PC-3 (cell line): Measurements from ENCODE around the gene DCAF8. TPM values are rescaled to one million over a fixed set of nuclear protein-coding genes. Genes with fewer than 3 reads are reported as not detected.

Experiments
- ATAC-seq: fragments of 200-7000 bp; cut with Tn5 transposase; 2 replicates; pipeline ENCODE4 v1.9.1; 2020; ENCODE audit warnings: mild to moderate bottlenecking, moderate library complexity
- BruUV-seq: library from RNA; stranded (reverse); fragments of 400-500 nt; replicated peaks from 2 replicates; lab custom pipeline; 2021; lab: Mats Ljungman, UMichigan
- CTCF ChIA-PET: fragments of 300-600 bp; sonication (Branson Sonifier 250); formaldehyde crosslinking; loops from one replicate; lab custom pipeline; 2022; ENCODE audit warnings: antibody characterized with exemption; lab: Charles Lee
- POLR2A ChIA-PET: fragments of 300-600 bp; sonication (Branson Sonifier 250); formaldehyde crosslinking; loops from one replicate; lab custom pipeline; 2022; ENCODE audit warnings: antibody characterized with exemption; ENCODE audit not compliant: unreplicated experiment; lab: Charles Lee
- DNase-seq: peaks from one replicate; pipeline ENCODE4 v3.0.0-alpha.2; 2015
- H2AFZ ChIP-seq: fragments of 300-600 bp; sonication (generic); 2 replicates; pipeline ENCODE4 v1.6.0; 2016; ENCODE audit warnings: antibody characterized with exemption, low read length
- H3F3A ChIP-seq: fragments of 300-600 bp; sonication (generic); one replicate; pipeline ENCODE4 v1.6.0; 2017; ENCODE audit warnings: antibody characterized with exemption, low read length, control low read depth, mild to moderate bottlenecking; ENCODE audit not compliant: unreplicated experiment
- H3K27ac ChIP-seq: fragments of 300-600 bp; sonication (generic); 2 replicates; pipeline ENCODE4 v1.5.1; 2016; ENCODE audit warnings: mild to moderate bottlenecking, low read length
- H3K27me3 ChIP-seq: fragments of 300-600 bp; sonication (generic); 2 replicates; pipeline ENCODE4 v1.6.1; 2016; ENCODE audit warnings: low read length, mixed read lengths
- H3K36me3 ChIP-seq: fragments of 300-600 bp; sonication (generic); 2 replicates; pipeline ENCODE4 v1.6.1; 2016; ENCODE audit warnings: low read depth, mixed run types, low read length, mixed read lengths
- H3K4me1 ChIP-seq: fragments of 300-600 bp; sonication (generic); 2 replicates; pipeline ENCODE4 v1.5.1; 2016; ENCODE audit warnings: low read length; ENCODE audit not compliant: insufficient read depth
- H3K4me2 ChIP-seq: fragments of 300-600 bp; sonication (generic); 2 replicates; pipeline ENCODE4 v1.6.0; 2016; ENCODE audit warnings: low read length
- H3K4me3 ChIP-seq: fragments of 300-600 bp; sonication (generic); 2 replicates; pipeline ENCODE4 v1.5.1; 2016; ENCODE audit warnings: mild to moderate bottlenecking, low read length, mixed read lengths
- H3K79me2 ChIP-seq: fragments of 300-600 bp; sonication (generic); 2 replicates; pipeline ENCODE4 v1.6.1; 2017; ENCODE audit warnings: low read length, mixed read lengths
- H3K9ac ChIP-seq: fragments of 300-600 bp; sonication (generic); 2 replicates; pipeline ENCODE4 v1.6.0; 2016; ENCODE audit warnings: mild to moderate bottlenecking, low read length
- H3K9me2 ChIP-seq: fragments of 300-600 bp; sonication (generic); replicated peaks from 2 replicates; pipeline ENCODE4 v1.6.1; 2016; ENCODE audit warnings: mixed run types, low read length, mixed read lengths
- H3K9me3 ChIP-seq: fragments of 300-600 bp; sonication (generic); 2 replicates; pipeline ENCODE4 v1.6.1; 2016; ENCODE audit warnings: low read length, mixed read lengths
- H4K20me1 ChIP-seq: fragments of 300-600 bp; sonication (generic); 2 replicates; pipeline ENCODE4 v1.6.1; 2016; ENCODE audit warnings: low read length, mixed read lengths
- CTCF ChIP-seq: fragments of 300-600 bp; sonication (generic); conservative IDR thresholded peaks from 2 replicates; pipeline ENCODE4 v1.5.1; 2017; ENCODE audit warnings: antibody characterized with exemption, low read depth, mild to moderate bottlenecking, low read length
- EZH2 ChIP-seq: fragments of 300-600 bp; sonication (generic); IDR thresholded peaks from one replicate; pipeline ENCODE4 v1.6.1; 2017; ENCODE audit warnings: antibody characterized with exemption, mild to moderate bottlenecking, low read length; ENCODE audit not compliant: unreplicated experiment
- EZH2phosphoT487 ChIP-seq: fragments of 300-600 bp; sonication (generic); IDR thresholded peaks from 2 replicates; pipeline ENCODE4 v1.6.1; 2018; ENCODE audit warnings: mild to moderate bottlenecking, antibody characterized with exemption, low read length, borderline replicate concordance
- intact Hi-C: fragments of 100-400 bp; cut with micrococcal nuclease; formaldehyde crosslinking; loops from 2 replicates; pipeline ENCODE4 v1.9.0; 2023
- total RNA-seq: library from RNA; depleted of rRNA; stranded (reverse); fragments of >200 nt; gene quantifications from 2 replicates; pipeline ENCODE4 v1.2.3, GENCODE V29; 2014

The DCAF8 gene
- total RNA-seq, 1 experiment from 2014 or later: 122 TPM

- no peaks in the 10 kb centered on the region for H3K9me3 ChIP-seq
- no peak overlapping the region for H3K27ac ChIP-seq
- H3K27me3 ChIP-seq: no peaks in the 10 kb centered on the region
- POLR2A ChIA-PET: no interaction called here
- no peaks in the 10 kb centered on the region for H3K36me3 ChIP-seq
- no peaks in the 10 kb centered on the region for H3F3A ChIP-seq
- TF ChIP-seq EZH2phosphoT487: no peak
- no peak for TF ChIP-seq CTCF
- no peak for TF ChIP-seq EZH2
- CTCF ChIA-PET: no interaction called here
- no TSS peak for BruUV-seq
- no peaks in the 10 kb centered on the region for H3K4me1 ChIP-seq
- H3K4me2 ChIP-seq: no peak overlapping the region
- no peaks in the 10 kb centered on the region for H3K79me2 ChIP-seq
- H3K9ac ChIP-seq: no peak overlapping the region
- DNase-seq (no peak), ATAC-seq (no peak)
- no peak overlapping the region for H3K4me3 ChIP-seq
- no peak overlapping the region for H2AFZ ChIP-seq
- H4K20me1 ChIP-seq: no peaks in the 10 kb centered on the region
- intact Hi-C loops: no loop called here
- H3K9me2 ChIP-seq: no peaks in the 10 kb centered on the region
These were observed 84.7 kb downstream of the DCAF8 start for GRCh38 chr1:160177667-160178066.

DNA sequence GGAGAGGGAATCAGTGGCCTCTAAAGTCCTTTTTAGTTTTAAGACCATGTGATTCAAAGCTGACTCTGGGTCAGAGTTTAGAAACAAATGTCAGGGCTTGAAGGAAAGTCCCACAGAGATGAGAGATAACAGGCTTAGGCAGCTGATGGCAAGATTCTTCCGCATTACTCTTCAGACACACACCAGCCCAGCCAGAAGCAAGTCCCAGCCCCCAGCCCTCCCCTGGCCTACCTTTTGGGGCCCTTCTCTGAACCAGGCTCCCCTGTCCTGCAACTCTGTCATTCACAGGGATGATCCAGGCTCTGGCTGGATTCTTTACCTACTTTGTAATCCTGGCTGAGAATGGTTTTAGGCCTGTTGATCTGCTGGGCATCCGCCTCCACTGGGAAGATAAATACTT, 85.1 kb downstream of the DCAF8 start:
- H3K4me2 ChIP-seq: no peak overlapping the region
- no peaks in the 10 kb centered on the region for H3K36me3 ChIP-seq
- H4K20me1 ChIP-seq: no peaks in the 10 kb centered on the region
- no peaks in the 10 kb centered on the region for H3K79me2 ChIP-seq
- H3K27ac ChIP-seq: no peak overlapping the region
- BruUV-seq: no TSS peak
- no peaks in the 10 kb centered on the region for H3K4me1 ChIP-seq
- no peaks in the 10 kb centered on the region for H3K9me2 ChIP-seq
- DNase-seq (no peak), ATAC-seq (no peak)
- intact Hi-C loops: no loop called here
- TF ChIP-seq CTCF: no peak
- TF ChIP-seq EZH2phosphoT487: no peak
- TF ChIP-seq EZH2: no peak
- ChIA-PET POLR2A (no interaction called here), CTCF (no interaction called here)
- H3K9ac ChIP-seq: no peak overlapping the region
- H3K9me3 ChIP-seq: no peaks in the 10 kb centered on the region
- H3K4me3 ChIP-seq: no peak overlapping the region
- H2AFZ ChIP-seq: no peak overlapping the region
- H3F3A ChIP-seq: no peaks in the 10 kb centered on the region
- no peaks in the 10 kb centered on the region for H3K27me3 ChIP-seq

GRCh38 chr1:160171980-160172379, 90.4 kb downstream of the DCAF8 start:
- Histone ChIP-seq H3K9me2 (no peaks in the 10 kb centered on the region), H3K4me1 (peaks cover 7% of the 10 kb centered on the region), H3K27ac (no peak overlapping the region), H3K4me3 (no peak overlapping the region), H2AFZ (no peak overlapping the region), H4K20me1 (no peaks in the 10 kb centered on the region), H3K4me2 (no peak overlapping the region), H3K79me2 (no peaks in the 10 kb centered on the region), H3F3A (no peaks in the 10 kb centered on the region), H3K9ac (no peak overlapping the region), H3K9me3 (no peaks in the 10 kb centered on the region), H3K27me3 (no peaks in the 10 kb centered on the region), H3K36me3 (no peaks in the 10 kb centered on the region)
- no TSS peak for BruUV-seq
- intact Hi-C loops: no loop called here
- ChIA-PET POLR2A (no interaction called here), CTCF (no interaction called here)
- no peak for TF ChIP-seq EZH2
- no peak for TF ChIP-seq CTCF
- TF ChIP-seq EZH2phosphoT487: no peak
- DNase-seq (no peak), ATAC-seq (no peak)
